ENCODE results near the gene WAPL.

DNA sequence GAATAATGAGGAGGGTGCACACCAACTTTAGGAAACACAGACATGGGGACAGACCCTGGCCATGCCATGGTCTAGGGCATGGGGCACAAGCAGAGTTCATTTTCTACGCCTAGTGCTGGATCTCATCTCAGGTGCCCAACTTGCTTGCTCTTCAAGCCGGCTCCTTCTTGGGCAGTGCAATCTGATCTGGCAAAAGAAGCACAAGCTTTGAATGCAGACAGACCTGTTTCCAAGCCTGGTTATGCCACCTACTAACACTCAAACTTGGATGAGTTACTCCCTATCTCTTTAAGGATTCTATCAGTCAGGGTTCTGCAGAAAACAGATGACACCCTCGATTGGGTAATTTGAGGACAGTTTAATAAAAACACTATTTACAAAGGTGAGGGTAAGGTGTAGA lies 34.9 kb upstream of the WAPL start:
- TF ChIP-seq, protein P1, sequence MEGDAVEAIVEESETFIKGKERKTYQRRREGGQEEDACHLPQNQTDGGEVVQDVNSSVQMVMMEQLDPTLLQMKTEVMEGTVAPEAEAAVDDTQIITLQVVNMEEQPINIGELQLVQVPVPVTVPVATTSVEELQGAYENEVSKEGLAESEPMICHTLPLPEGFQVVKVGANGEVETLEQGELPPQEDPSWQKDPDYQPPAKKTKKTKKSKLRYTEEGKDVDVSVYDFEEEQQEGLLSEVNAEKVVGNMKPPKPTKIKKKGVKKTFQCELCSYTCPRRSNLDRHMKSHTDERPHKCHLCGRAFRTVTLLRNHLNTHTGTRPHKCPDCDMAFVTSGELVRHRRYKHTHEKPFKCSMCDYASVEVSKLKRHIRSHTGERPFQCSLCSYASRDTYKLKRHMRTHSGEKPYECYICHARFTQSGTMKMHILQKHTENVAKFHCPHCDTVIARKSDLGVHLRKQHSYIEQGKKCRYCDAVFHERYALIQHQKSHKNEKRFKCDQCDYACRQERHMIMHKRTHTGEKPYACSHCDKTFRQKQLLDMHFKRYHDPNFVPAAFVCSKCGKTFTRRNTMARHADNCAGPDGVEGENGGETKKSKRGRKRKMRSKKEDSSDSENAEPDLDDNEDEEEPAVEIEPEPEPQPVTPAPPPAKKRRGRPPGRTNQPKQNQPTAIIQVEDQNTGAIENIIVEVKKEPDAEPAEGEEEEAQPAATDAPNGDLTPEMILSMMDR (conservative IDR thresholded peaks at IDR 0.05; ENCODE audit: low read length) = no peak
- TF ChIP-seq EZH2phosphoT487 (IDR thresholded peaks at IDR 0.05; ENCODE audit: borderline replicate concordance, low read depth, low read length) = no peak
